ENCODE data around the gene ESPNL.
"Not testable (repeated sequence)": the region's sequence is repeated elsewhere in the genome, so short reads cannot be mapped to it uniquely, and the experiment has no call there.

Gene ESPNL

GRCh38 chr2:238168196-238169047, 68.3 kb downstream of the ESPNL start:
- in situ Hi-C loops (cut with HindIII; ENCODE audit: low sequenced_read_pairs): no loop called here

DNA sequence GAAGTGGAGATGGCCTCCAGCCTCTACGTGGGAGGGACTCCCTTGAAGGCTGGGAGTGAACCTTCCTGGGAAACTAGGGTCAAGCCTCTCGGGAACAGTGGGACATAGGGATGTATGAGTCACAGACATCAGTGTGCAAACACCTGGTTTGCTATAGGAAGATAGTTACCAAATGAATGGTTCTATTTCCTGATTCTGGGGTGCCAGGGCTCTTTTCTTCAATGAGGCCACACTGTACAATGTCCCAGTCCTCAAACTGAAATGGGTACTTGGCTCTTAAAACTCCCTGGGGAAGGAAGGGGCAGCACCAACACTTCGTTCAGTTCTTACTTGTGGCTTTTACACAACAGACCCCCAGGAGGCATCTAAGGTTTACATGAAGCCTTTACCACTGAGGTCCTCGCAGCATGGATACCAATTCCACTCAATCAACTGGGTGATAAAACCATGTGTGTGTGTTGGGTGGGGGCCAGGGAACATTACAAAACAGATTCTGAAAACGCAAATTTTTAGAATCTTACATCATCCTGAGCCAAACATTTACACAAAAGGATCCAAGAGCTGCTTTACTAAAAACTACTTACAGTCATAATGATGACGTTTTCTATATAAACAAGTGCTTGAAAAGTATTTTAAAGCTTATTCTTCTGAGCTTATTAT, 69.0 kb downstream of the ESPNL start:
- in situ Hi-C loops (cut with HindIII; ENCODE audit: low sequenced_read_pairs): no loop called here

GRCh38 chr2:238169708-238170251, 69.6 kb downstream of the ESPNL start:
- in situ Hi-C loops (cut with HindIII; ENCODE audit: low sequenced_read_pairs): no loop called here

GRCh38 chr2:238170386-238171071, 70.4 kb downstream of the ESPNL start:
- in situ Hi-C loops (cut with HindIII; ENCODE audit: low sequenced_read_pairs): no loop called here

- in situ Hi-C loops (cut with HindIII; ENCODE audit: low sequenced_read_pairs): not testable (repeated sequence)
These were observed 70.9 kb downstream of the ESPNL start for GRCh38 chr2:238171072-238171431.

- in situ Hi-C loops (cut with HindIII; ENCODE audit: low sequenced_read_pairs): no loop called here
These were observed 71.5 kb downstream of the ESPNL start for GRCh38 chr2:238171575-238172187.

GRCh38 chr2:238172439-238172838, 72.3 kb downstream of the ESPNL start:
- in situ Hi-C loops (cut with HindIII; ENCODE audit: low sequenced_read_pairs): no loop called here

GRCh38 chr2:238173692-238174091, 73.6 kb downstream of the ESPNL start:
- in situ Hi-C loops (cut with HindIII; ENCODE audit: low sequenced_read_pairs): no loop called here

DNA sequence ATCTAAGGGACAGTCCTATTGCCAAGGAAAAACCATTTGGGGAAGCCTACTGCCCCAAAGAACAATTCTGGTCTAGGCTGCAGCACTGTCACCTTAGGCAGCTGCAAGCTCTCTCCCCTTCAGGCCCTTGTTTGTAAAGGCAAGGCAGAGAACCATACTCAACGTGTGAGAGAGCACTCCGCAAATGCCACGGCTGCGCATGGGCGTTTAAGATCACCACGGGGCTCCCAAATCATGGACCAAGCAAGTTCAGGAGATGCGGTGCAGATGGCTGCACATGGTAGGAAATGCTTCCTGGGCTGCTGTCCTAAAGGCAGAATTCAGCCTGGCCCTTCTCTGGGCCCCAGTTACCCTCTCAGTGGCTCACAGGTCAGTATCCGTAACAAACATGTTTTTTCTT, 74.2 kb downstream of the ESPNL start:
- in situ Hi-C loops (cut with HindIII; ENCODE audit: low sequenced_read_pairs): no loop called here

DNA sequence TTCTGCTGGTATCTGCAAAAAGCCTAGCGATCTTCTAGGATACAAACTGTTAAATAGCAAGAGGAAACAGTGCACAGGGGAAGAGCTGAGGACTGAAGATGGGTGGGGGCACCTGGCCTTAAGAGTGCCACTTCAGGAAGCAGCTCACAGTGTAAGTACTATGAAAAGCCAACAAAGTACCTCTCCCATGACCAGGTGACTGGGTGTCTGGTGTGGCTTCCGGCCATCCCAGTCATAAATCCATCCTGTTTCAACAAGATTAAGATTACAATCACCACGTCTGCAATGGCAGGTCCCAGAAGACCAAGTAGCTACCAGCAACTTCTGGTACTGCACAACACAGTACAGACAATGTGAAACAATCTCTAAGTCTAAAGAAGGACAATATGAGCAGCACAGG, 74.6 kb downstream of the ESPNL start:
- in situ Hi-C loops (cut with HindIII; ENCODE audit: low sequenced_read_pairs): loop anchor here (25.0 kb wide), 1 partner anchor 312 kb away; the partner anchor contains the start of gene RAMP1

GRCh38 chr2:238176613-238177012, 76.5 kb downstream of the ESPNL start:
- in situ Hi-C loops (cut with HindIII; ENCODE audit: low sequenced_read_pairs): loop anchor here (25.0 kb wide), 1 partner anchor 314 kb away; the partner anchor contains the start of gene RAMP1

DNA sequence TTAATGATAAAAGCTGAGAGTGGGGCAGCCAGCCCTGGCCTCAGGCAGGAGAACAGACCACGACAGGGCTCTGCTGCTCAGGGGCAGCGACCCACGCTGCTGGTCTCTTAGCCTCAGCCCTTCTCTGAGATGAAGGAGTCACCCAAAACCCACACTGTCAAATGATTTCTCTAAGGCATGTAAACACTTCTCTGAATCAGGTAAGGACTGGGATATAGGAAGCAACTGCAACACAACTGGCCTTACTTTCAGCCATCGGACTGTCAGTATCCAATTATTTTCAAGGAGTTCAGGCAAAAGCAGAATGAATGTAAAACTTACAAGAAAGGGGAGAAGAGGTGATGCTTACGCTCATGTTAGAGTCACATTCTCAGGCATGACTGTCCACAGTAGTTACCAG, 80.4 kb downstream of the ESPNL start:
- in situ Hi-C loops (cut with HindIII; ENCODE audit: low sequenced_read_pairs): loop anchor here (25.0 kb wide), 1 partner anchor 318 kb away; the partner anchor contains the start of gene RAMP1

DNA sequence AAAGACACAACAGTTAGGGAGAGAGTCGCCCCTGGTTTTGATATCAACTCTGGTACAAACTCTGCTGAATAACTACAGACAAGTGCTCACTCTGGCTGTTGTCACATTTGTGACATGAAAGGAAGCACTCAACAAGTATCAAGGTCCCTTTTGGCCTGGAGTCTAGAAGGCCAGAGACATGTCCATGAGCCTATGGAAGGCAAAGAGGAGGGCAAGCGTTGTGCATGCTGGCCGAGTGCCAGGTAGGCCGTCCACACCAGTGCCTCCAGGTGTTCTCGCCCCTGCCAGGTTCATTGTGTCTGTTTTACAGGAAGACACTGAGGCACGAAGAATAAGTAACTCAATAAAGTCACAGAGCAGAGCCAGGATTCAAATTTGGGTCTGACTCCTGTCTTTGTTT, 82.2 kb downstream of the ESPNL start:
- in situ Hi-C loops (cut with HindIII; ENCODE audit: low sequenced_read_pairs): loop anchor here (25.0 kb wide), 1 partner anchor 320 kb away; the partner anchor contains the start of gene RAMP1

All from DLD1 (cell line).